Renal pelvis (tissue), 4 donors: ENCODE measurements around the gene BUB1B. TPM values are rescaled to one million over a fixed set of nuclear protein-coding genes. Genes with fewer than 3 reads are reported as not detected.

Source experiments
- DNase-seq: peaks from one replicate; pipeline ENCODE4 v3.0.0-alpha.2; 2013
- polyA plus RNA-seq, 3 donors: library from polyadenylated mRNA; unstranded; fragments of 120-200 nt; gene quantifications; one replicate each; pipeline ENCODE4 v1.2.1, GENCODE V29; 2013; ENCODE audit not compliant: insufficient read length in 3 of 3

Gene BUB1B
- polyA plus RNA-seq, 3 donors = 29.3 to 38.0 (median 32.2) TPM

DNA sequence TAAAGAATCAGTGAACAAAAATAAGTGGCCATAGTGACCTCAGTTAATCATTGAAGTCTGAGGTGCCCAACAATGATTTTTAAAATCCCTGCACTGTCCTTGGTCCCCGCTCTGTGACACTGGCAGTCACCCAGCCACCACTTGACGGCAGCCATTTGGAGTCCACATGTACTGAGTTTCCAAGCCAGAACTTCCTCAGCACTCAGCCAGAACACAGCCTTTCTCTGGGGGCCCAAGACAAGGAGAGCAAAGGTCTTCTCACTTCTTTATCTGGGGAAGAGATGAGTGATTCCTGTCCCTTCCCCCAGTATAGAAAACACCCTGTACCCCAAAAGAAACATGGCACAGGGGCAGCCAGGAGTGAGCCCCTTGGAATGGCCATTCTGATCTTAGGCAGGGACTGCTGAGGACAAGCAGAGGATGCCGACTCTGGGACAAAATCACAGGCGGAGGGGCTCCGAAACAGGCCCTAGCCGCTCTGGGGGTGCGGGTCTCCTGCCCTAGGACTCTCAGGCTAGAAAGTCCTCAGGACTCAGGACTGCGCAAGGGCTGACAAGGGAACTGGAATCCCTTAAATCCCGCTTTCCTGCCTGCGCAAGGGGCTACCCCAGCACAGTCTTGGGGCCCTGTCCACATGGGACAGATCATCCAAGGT is 90.7 kb downstream of the BUB1B start:
- DNase-seq = no peak

DNA sequence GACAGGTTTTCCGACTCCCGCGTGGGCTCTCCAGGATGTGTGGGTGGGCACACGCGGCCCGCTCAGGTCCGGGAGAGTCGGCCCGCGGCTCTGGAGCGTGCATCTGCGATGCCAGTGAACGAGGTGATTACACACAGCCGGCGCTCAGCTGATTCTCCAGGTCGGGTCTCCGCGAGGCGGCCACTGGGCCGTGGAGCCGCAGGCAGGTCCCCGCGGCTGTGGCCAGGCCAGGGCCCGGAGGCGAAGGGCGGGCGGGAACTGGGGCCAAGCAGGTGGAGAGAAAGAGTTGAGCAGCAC is 91.2 kb downstream of the BUB1B start:
- no peak for DNase-seq

DNA sequence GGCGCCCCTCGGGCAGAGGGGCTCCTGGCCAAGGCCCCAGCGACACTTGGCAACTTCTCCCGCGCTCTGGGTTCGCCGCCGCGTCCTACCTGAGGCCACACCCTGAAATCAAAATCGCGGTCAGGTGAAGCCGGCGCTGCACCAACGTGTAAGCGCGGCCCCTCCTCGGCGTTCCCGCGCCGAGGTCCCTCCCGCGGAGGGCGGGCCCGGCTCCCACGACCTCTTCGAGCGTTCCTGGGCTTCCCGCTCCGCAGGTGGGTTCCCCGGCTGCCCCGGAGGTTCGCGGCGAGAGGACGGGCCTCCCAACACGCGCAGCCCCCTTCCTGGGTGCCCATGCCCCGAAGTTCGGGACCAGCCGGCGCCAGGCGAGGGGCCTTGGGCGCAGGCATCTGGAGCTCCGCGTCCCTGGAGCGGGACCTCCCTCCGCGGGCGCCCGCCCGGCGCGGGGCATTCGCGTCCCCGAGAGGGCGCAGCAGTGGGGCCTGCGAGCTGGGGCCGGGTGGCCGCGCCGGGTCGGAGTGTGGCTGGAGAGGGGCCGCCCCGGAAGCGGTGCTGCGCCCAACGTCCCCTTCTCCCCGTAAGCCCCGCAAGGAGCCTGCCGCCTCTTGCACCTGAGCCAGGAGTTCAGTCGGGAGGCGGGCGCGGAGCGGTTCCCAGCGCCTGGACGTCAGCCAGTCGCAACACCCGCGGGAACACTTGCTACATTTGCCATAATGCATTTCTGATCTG is 91.7 kb downstream of the BUB1B start:
- DNase-seq = no peak

DNA sequence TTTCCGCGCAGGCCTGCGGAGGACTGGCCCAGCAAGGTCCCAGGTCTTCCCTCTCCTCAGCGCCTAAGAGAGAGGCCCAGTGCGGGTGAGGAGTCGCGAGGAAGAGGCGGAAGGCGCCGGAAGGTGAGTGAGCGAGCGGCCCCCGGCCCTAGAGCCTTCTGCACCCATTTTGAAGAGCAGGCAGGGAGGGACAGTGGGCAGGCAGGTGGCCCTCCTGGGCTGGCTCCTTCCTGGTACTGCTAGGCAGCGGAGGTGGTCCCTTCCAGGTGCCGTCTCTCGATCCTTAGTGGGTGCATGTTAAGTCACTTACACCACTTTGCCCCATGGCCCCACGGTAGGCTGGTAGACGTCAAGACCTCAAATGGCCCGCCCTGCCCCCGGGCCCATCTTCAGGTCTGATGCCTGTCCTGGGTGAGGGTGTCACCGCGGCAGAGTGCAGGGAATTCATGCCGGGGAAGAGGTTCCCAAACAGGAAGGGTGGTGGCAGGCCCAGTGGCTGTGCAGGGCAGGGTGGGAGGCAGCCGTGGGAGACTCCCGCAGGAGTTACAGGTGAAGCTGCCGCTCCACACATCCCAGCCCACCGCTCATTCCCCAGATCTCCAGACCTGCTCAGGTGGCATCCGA is 92.4 kb downstream of the BUB1B start:
- no peak for DNase-seq

DNA sequence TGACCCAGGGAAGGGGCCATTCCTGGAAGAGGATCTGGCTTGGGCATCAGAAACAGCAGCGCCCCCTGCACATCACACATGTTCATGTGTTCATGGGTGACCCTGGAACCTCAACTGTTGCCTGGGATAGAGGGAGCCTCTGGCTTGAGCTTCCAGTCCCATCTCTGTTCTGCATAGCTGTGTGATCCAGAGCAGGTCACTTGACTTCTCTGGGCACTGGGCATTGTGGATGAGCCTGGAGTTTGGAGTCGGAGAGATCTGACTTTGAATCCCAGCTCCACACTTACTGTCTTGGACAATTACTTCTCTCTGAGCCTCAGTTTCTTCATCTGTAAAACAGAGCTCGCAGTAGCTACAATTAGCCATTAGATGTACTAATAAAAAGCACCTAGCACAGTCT is 93.6 kb downstream of the BUB1B start:
- DNase-seq = no peak

DNA sequence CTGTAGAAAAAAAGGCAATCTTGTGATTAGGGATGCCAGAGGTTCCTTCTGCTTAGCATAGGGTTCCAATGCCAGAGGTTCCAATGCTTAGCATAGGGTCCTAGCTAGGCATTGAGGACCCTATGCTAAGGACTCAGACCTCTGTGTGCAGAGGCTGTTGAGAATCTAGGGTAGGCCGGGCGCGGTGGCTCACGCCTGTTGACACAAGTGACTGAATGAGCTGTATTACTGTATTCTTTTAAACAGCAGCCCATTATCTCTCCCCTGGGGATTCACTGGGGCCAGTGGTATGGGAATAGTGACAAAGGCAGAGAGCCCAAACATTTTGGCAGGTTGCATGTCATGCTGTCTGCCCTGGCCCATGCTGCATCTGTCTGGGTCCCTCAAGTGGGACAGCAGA is 94.2 kb downstream of the BUB1B start:
- DNase-seq = no peak

DNA sequence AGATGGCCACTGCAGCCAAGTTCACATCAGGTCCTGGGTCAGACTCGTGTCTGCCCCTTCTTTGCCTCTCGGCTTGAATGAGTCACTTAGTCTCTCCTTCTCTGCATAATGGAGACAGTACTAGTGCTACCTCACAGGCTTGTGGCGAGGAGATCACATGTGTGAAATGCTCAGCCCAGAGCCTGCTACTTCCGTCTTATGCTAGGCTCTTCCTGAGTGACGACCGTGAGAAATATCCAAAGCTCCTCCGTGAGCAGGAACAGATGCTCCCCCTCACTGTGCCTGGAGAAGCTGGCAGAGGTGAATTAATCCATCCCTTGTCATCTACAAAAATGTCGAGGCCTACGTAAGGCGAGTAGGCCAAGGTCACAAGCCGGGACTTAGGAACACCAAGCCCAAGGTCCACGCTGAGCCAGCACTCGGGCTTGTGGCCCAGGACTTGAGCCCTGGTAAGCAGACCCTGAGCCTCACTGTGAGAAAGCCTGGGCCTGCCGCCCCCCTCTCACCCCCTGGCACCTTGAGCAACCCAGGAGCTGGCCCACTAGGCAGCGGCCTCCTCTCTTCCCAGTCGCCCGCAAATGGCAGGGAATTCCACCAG is 95.9 kb downstream of the BUB1B start:
- no peak for DNase-seq

DNA sequence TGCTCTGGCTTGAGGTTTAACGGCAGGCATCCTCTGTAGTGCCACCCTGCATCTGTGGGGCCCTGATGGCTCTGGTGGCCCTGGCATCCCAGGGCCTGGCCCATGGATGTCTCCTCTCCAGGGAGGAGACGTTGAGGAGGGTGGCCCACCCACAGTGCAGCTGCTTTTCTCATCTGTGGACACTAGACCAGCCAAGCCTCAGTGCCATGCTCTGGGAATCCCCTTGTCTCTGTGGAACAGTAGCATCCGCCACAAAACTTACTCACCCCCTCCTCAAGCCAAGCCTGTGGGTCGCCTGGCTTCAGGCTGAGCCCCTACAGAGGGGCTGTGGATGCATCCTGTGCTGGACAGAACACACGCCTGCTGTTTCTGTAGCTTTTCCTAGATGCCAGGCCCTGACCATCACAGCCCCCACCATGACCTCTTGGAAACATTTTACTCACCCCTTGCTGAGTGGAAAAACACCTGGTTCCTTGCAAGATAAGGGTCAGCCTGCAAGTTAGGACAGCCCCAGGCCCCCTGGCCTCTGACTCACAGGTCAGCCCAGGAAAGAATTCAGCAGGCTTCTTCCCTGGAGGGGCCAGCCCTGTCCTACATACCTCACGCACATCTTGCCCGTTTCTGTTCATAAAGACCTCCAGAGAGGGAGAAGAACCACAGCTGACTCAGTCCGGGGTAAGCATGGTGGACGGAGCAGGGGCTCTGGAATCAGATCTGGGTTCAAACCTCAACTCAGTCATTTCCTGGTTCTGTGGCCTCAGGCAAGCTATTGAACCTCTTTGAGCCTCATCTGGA is 97.0 kb downstream of the BUB1B start:
- no peak for DNase-seq

DNA sequence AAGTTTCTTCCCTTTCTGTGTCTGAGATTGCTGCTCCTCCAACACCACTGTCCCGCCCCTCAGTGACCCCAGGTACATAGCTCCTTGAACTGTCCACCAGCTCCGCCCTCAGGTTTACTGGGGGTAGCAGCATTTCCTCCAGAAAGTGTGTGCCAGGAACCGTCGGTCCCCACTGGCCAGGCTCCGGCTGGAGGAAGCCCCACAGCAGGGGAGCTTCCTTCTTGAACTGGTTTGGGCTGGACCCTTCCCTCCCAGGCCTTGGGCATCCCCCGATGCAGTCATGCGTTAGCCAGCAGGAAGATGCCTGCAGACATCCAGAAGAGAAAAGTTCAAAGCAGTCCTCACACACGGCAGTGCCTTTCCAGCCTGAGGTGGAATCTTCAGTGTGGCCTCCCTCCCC is 97.7 kb downstream of the BUB1B start:
- DNase-seq = no peak

DNA sequence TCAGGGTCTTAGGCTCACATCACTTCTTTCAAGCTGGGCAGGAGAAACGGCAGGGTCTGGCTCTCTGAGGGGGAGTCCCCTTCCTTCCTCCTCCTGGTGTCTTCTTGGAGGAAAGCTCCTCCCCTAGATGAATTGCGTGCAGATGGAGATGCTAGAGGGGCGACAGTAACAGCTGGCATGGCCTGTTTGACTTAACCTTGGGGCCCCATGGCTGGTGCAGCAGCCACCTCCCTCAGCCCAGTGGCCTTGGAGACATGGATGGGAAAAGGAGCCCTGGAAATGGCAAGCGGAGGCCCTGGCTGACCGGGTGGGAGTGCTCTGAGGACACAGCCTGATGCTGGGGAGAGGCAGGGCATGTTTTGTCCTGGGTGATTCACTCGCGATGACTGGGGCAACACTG is 98.2 kb downstream of the BUB1B start:
- DNase-seq = no peak

DNA sequence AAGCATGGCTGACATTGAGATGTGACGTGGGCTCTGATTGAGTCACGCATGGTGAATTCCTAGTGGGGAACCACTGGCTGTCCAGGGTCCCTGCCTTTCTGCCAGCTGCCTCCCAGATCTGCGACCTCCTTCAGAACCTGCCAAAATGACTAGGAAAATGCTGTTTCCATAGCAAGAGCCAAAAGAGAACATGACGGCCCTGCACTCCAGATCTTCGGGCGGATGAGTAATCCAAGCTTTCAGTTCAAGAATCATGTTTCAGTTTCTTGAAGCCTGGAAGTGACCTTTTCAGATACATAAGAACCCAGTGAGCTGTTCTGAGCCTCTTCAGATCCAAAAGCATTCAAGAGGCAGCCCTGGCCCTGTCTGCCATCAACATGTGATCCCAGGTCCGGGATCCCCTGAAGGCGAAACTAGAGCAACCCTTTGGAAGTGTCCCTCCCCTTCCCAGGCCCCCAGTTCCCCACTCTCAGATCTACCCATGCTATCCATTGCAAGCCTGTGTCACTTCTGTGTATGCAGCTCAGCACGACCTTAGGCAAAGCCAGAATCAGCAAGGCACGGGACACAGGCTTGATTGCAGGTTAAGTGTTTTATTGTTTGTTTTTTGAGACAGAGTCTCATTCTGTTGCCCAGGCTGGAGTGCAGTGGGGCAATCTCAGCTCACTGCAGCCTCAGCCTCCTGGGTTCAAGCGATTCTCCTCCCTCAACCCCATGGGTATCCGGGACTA is 102.3 kb downstream of the BUB1B start:
- no peak for DNase-seq

DNA sequence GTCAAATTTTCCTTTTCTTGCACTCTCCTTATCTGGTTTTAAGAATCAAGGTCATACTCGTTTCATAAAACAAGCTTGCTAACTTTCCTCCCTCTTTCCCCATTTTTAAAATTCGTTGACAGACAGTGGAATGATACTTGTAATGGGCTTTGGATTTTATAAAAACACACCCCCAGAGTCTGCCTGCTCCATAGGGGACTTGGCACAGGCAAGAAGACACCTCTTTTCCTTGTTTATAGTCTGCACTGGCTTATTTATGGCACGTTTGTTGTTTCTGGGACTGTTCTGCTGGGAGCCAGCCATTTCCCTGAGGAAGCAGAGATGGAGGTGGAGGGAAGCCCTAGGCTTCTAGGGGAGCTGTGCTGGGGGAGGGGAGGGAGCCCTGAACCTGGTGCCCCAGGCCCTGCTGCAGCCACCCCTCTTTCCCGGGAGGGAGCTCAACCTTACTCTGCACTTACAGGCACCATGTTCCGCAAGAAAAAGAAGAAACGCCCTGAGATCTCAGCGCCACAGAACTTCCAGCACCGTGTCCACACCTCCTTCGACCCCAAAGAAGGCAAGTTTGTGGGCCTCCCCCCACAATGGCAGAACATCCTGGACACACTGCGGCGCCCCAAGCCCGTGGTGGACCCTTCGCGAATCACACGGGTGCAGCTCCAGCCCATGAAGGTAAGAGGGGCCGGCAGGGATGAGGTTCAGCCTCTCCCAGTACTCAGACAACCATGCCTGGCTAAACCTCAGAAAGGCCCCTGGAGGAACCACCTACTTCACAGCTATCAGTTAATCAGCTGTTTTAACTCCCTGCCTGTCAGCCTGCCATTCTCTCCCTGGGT is 103.7 kb downstream of the BUB1B start:
- no peak for DNase-seq

DNA sequence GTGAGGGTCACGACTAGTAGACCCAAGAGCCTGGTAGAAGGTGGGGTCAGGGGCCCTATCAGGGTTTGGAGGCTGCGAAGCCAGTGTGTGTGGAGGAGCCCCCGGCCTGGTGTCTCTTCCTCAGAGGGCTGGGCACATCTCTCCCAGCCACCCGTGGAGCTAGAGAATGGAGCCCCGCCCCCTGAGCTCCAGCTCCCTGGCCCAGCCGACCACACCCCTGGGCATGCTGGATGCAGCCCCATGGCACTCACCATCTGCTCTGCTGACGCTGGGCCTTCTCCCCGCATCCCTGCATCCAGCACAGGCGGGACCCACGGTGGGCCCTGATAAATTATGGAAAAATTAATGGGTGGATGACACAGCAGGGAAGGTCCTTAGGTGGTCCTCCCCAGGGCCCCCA is 104.5 kb downstream of the BUB1B start:
- DNase-seq = no peak

DNA sequence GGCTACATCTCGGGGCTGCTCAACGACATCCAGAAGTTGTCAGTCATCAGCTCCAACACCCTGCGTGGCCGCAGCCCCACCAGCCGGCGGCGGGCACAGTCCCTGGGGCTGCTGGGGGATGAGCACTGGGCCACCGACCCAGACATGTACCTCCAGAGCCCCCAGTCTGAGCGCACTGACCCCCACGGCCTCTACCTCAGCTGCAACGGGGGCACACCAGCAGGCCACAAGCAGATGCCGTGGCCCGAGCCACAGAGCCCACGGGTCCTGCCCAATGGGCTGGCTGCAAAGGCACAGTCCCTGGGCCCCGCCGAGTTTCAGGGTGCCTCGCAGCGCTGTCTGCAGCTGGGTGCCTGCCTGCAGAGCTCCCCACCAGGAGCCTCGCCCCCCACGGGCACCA is 105.0 kb downstream of the BUB1B start:
- DNase-seq = no peak

DNA sequence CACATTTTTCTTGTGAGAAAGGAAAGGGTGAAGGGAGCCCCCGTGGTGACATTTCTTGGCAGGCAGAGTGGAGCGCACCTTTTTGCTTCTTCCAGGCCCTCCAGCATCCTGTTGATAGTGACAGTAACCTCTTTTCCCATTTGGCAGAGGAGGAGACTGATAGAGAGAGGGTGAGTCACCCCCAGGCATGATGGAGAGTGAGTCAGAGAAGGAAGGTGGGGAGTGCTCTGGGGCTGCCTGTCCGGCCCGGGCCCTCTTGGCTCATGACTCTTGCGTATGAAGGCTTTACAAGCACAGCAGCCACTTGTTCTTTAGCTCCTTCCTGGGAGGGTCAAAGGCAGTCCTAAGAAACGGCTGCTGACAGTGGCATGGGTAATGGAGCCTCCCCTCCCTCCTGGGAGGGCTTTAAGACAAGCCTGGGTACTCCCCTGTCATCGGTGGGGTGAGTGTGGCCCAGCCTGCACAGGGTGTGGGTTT is 106.0 kb downstream of the BUB1B start:
- DNase-seq = no peak

DNA sequence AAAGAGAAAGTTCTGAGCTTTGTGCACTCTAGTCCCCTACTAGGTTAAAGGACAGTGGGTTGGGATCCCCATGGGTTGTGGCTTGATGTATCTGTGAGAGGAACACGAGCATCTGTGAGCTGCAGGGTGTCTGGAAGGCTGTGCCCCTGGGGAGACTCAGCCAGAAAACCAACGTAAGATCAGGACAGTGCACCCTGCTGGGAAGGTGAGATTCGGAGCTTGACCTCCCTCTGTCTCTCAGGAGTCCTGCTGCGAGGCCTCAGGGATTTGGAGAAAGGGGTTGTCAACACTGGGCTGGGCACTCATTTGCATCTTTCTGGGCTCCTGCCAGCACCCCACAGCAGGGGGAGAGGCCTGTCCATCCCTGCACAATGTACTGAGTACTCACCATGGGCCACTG is 106.8 kb downstream of the BUB1B start:
- no peak for DNase-seq

DNA sequence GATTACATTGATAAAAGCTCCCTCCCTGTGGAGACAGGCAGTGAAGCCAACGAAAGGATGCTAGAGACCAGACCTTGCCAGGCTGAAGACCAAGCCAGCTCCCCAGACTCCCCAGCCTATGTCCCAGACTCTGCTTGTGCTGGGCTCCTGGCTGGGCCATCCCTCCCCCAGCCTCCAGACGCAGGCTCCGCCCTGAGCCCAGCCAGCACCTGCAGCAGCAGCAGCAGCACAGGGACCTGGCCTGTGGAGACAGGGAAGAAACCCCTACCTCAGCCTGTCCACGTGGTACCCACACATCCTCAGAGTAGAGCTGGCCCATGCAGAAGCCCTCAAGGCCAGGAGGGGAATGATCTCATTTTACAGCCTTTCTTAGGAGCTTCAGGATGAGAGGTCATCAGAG is 108.7 kb downstream of the BUB1B start:
- DNase-seq = no peak

DNA sequence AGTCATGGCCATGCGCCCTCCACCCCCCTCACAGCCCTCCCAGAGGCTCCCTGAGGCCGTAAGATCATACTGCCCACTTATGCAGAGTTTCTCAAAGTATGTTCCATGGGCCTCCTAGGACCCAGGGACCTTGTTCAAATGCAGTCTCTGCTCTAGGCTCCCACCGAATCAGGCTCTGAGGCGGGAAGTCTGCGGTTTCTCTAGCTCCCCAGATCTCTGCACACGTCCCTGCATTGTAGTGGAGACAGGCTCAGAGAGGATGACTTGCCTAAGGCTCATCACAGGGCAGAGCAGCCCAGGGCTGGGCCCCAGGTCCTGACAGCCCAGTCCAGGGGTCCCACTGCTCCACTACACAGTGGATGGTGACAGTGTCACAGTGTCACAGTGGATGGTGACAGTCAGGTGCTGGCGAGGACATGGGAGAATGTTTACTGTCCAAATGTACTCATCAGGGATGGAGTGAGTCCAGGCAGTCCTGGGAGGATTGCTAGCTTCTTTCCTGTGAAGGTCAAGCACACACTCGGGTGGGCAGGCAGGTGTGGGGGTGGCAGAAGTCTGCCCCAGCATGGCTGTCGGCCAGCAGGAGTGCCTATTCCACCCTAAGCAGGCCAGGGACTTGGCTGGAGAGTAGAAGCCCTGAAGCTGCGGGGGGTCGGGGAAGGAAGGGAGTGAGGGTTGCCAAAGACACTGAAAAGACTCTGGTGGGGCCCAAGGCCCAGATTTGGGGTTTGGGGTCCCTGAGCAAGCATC is 109.6 kb downstream of the BUB1B start:
- no peak for DNase-seq
